IMR-90 (cell line): ENCODE results near the gene SPPL2B. TPM values are rescaled to one million over a fixed set of nuclear protein-coding genes. Genes with fewer than 3 reads are reported as not detected.

ENCODE experiments used
- ATAC-seq: fragments of 200-7000 bp; cut with Tn5 transposase; 2 replicates; pipeline ENCODE4 v1.9.1; 2020; ENCODE audit warnings: low read depth, mild to moderate bottlenecking, moderate library complexity
- BruUV-seq: library from RNA; stranded (reverse); fragments of 400-500 nt; replicated peaks from 2 replicates; lab custom pipeline; 2021; lab: Mats Ljungman, UMichigan
- CTCF ChIA-PET: fragments of 300-600 bp; formaldehyde crosslinking; extraction: SDS; loops from one replicate; lab custom pipeline; 2021; ENCODE audit warnings: antibody characterized with exemption; lab: Yijun Ruan, JAX
- POLR2A ChIA-PET: fragments of 300-600 bp; sonication (Branson Sonifier 250); formaldehyde crosslinking; loops from one replicate; lab custom pipeline; 2022; ENCODE audit warnings: antibody characterized with exemption; ENCODE audit not compliant: unreplicated experiment; lab: Charles Lee
- DNase-seq: peaks from one replicate; pipeline ENCODE4 v3.0.0; 2013
- H2AFZ ChIP-seq: replicated peaks from 2 replicates; pipeline ENCODE3; 2013; ENCODE audit warnings: low read length, mild to moderate bottlenecking; ENCODE audit not compliant: poor library complexity
- H2AK5ac ChIP-seq: 2 replicates; pipeline ENCODE4 v1.6.1; 2013; ENCODE audit warnings: low read depth, low read length, inconsistent platforms
- H2AK9ac ChIP-seq: replicated peaks from 2 replicates; pipeline ENCODE3; 2013; ENCODE audit warnings: mild to moderate bottlenecking, low read depth, low read length, moderate library complexity; ENCODE audit not compliant: poor library complexity
- H2BK120ac ChIP-seq: 2 replicates; pipeline ENCODE4 v1.6.1; 2013; ENCODE audit warnings: low read depth, low read length, inconsistent platforms
- H2BK15ac ChIP-seq: 3 replicates; pipeline ENCODE4 v1.6.1; 2013; ENCODE audit warnings: low read depth, low read length, inconsistent platforms
- H2BK20ac ChIP-seq: 2 replicates; pipeline ENCODE4 v1.6.1; 2013; ENCODE audit warnings: low read depth, mild to moderate bottlenecking, inconsistent platforms, low read length, moderate library complexity
- H2BK5ac ChIP-seq: 2 replicates; pipeline ENCODE4 v1.6.1; 2013; ENCODE audit warnings: mild to moderate bottlenecking, low read depth, low read length, inconsistent platforms; ENCODE audit not compliant: poor library complexity, severe bottlenecking
- H3K14ac ChIP-seq: replicated peaks from 2 replicates; pipeline ENCODE4 v1.6.1; 2013; ENCODE audit warnings: low read depth, low read length, inconsistent platforms
- H3K18ac ChIP-seq: 2 replicates; pipeline ENCODE4 v1.6.1; 2013; ENCODE audit warnings: low read depth, low read length, control low read depth
- H3K23ac ChIP-seq: 2 replicates; pipeline ENCODE4 v1.6.1; 2013; ENCODE audit warnings: low read depth, low read length, inconsistent platforms
- H3K27ac ChIP-seq: 2 replicates; pipeline ENCODE4 v1.5.1; 2013; ENCODE audit warnings: mild to moderate bottlenecking, control low read depth, low read length; ENCODE audit not compliant: insufficient read depth
- H3K27me3 ChIP-seq: 2 replicates; pipeline ENCODE4 v1.6.1; 2013; ENCODE audit warnings: low read length; ENCODE audit not compliant: control insufficient read depth, insufficient read depth
- H3K36me3 ChIP-seq: 2 replicates; pipeline ENCODE4 v1.6.1; 2013; ENCODE audit warnings: low read length, mixed read lengths; ENCODE audit not compliant: control insufficient read depth, insufficient read depth
- H3K4ac ChIP-seq: 2 replicates; pipeline ENCODE4 v1.6.1; 2013; ENCODE audit warnings: low read depth, low read length, inconsistent platforms
- H3K4me1 ChIP-seq: 2 replicates; pipeline ENCODE4 v1.6.1; 2013; ENCODE audit warnings: low read length, mixed read lengths; ENCODE audit not compliant: control insufficient read depth, insufficient read depth
- H3K4me2 ChIP-seq: 2 replicates; pipeline ENCODE4 v1.6.1; 2013; ENCODE audit warnings: low read depth, mild to moderate bottlenecking, control low read depth, low read length, moderate library complexity
- H3K4me3 ChIP-seq: 2 replicates; pipeline ENCODE4 v1.5.1; 2013; ENCODE audit warnings: low read depth, mild to moderate bottlenecking, control low read depth, low read length, moderate library complexity; ENCODE audit not compliant: insufficient read depth
- H3K56ac ChIP-seq: 2 replicates; pipeline ENCODE4 v1.6.1; 2013; ENCODE audit warnings: low read length, inconsistent platforms; ENCODE audit not compliant: insufficient read depth; ENCODE audit errors: extremely low read depth
- H3K79me1 ChIP-seq, 2 experiments: 2 replicates each; pipeline ENCODE4 v1.6.1; 2013; ENCODE audit warnings: low read length in 2 of 2, inconsistent platforms in 1 of 2, low read depth in 1 of 2
- H3K9ac ChIP-seq: 2 replicates; pipeline ENCODE4 v1.6.1; 2013; ENCODE audit warnings: low read depth, low read length, control low read depth
- H3K9me1 ChIP-seq: 2 replicates; pipeline ENCODE4 v1.6.1; 2013; ENCODE audit warnings: low read length, inconsistent platforms; ENCODE audit not compliant: insufficient read depth
- H3K9me3 ChIP-seq: 2 replicates; pipeline ENCODE4 v1.6.1; 2013; ENCODE audit warnings: low read length; ENCODE audit not compliant: control insufficient read depth, insufficient read depth
- H4K20me1 ChIP-seq: 2 replicates; pipeline ENCODE4 v1.6.1; 2013; ENCODE audit warnings: low read length, inconsistent platforms; ENCODE audit not compliant: insufficient read depth
- H4K5ac ChIP-seq: 2 replicates; pipeline ENCODE4 v1.6.1; 2013; ENCODE audit warnings: mild to moderate bottlenecking, low read depth, low read length, control low read depth
- H4K8ac ChIP-seq, 2 experiments: 2 replicates each; pipeline ENCODE4 v1.6.1; 2013; ENCODE audit warnings: low read depth in 2 of 2, low read length in 2 of 2, control low read depth in 1 of 2, inconsistent platforms in 1 of 2
- H4K91ac ChIP-seq: 2 replicates; pipeline ENCODE4 v1.6.1; 2013; ENCODE audit warnings: low read depth, low read length, inconsistent platforms; ENCODE audit not compliant: insufficient read depth
- CHD1 ChIP-seq: IDR thresholded peaks from 2 replicates; pipeline ENCODE4 v1.6.1; 2012; ENCODE audit warnings: low read depth, low read length, improper control_type of control experiment
- MAZ ChIP-seq: IDR thresholded peaks from 2 replicates; pipeline ENCODE4 v1.6.1; 2012; ENCODE audit warnings: low read depth, mild to moderate bottlenecking, low read length, improper control_type of control experiment, moderate library complexity, borderline replicate concordance
- POLR2A ChIP-seq: IDR thresholded peaks from 2 replicates; pipeline ENCODE4 v1.6.1; 2012; ENCODE audit warnings: mild to moderate bottlenecking, low read depth, low read length
- RAD21 ChIP-seq: IDR thresholded peaks from 2 replicates; pipeline ENCODE4 v1.6.1; 2012; ENCODE audit warnings: low read length, improper control_type of control experiment
- RCOR1 ChIP-seq: IDR thresholded peaks from 2 replicates; pipeline ENCODE4 v1.6.1; 2012; ENCODE audit warnings: mild to moderate bottlenecking, low read length, improper control_type of control experiment; ENCODE audit not compliant: insufficient replicate concordance
- RFX5 ChIP-seq: IDR thresholded peaks from 2 replicates; pipeline ENCODE4 v1.8.0; 2012; ENCODE audit warnings: low read depth, mild to moderate bottlenecking, low read length, moderate library complexity
- SMC3 ChIP-seq: fragments of 150-350 bp; IDR thresholded peaks from 2 replicates; pipeline ENCODE4 v1.6.1; 2016; ENCODE audit warnings: low read depth, mild to moderate bottlenecking, antibody characterized with exemption, low read length, moderate library complexity
- WGBS, 2 experiments: methylation state at CpG; one replicate each; pipeline versions ENCODE4 v1.1.5 to v1.1.7; 2013; ENCODE audit warnings: missing lambda C conversion rate in 2 of 2; ENCODE audit not compliant: insufficient read length in 1 of 2; ENCODE audit errors: extremely low coverage in 2 of 2; 5-methylcytosine and 5-hydroxymethylcytosine counted together
- dilution Hi-C: fragments of 300-500 bp; cut with HindIII; formaldehyde crosslinking; loops from one replicate; pipeline ENCODE4 v1.14.3; 2018; ENCODE audit warnings: low sequenced_read_pairs; ENCODE audit not compliant: unreplicated experiment
- in situ Hi-C: fragments of 300-500 bp; cut with MboI; formaldehyde crosslinking; loops from 3 replicates; pipeline ENCODE4 v1.14.3; 2019; ENCODE audit warnings: low sequenced_read_pairs, inconsistent platforms, mixed read lengths
- intact Hi-C: fragments of 100-400 bp; cut with micrococcal nuclease; formaldehyde crosslinking; loops from 2 replicates; pipeline ENCODE4 v1.10.0; 2022
- polyA plus RNA-seq, 3 experiments: library from polyadenylated mRNA; depleted of rRNA; stranded (reverse); fragments of >200 nt; gene quantifications; 2 replicates each; pipeline ENCODE4 v1.2.3, GENCODE V29; 2012; ENCODE audit warnings: low replicate concordance in 1 of 3
- total RNA-seq: library from RNA; depleted of rRNA; stranded (reverse); fragments of >200 nt; gene quantifications from 2 replicates; pipeline ENCODE4 v1.2.3, GENCODE V29; 2012
- TF ChIP-seq, protein P1 (sequence below): fragments of 150-350 bp; IDR thresholded peaks from 2 replicates; pipeline ENCODE4 v1.6.1; 2016; ENCODE audit warnings: low read depth, mild to moderate bottlenecking, low read length, moderate library complexity, borderline replicate concordance
- TF ChIP-seq, protein P2 (sequence below): fragments of 150-350 bp; IDR thresholded peaks from 2 replicates; pipeline ENCODE4 v1.6.1; 2017; ENCODE audit warnings: mild to moderate bottlenecking, antibody characterized with exemption, low read length, low read depth
- TF ChIP-seq, protein P3 (sequence below): conservative IDR thresholded peaks from 2 replicates; pipeline ENCODE4 v1.5.1; 2012; ENCODE audit warnings: mild to moderate bottlenecking, low read depth, low read length, improper control_type of control experiment

The SPPL2B gene
- total and polyA plus RNA-seq, 2 of the 4 experiments (the other 2 are of a cell fraction) = 3.4 to 45.7 TPM

- TF ChIP-seq RAD21 (no peak), POLR2A (no peak), SMC3 (no peak), CHD1 (no peak), MAZ (no peak), RCOR1 (no peak), RFX5 (no peak)
- TF ChIP-seq, protein P1, sequence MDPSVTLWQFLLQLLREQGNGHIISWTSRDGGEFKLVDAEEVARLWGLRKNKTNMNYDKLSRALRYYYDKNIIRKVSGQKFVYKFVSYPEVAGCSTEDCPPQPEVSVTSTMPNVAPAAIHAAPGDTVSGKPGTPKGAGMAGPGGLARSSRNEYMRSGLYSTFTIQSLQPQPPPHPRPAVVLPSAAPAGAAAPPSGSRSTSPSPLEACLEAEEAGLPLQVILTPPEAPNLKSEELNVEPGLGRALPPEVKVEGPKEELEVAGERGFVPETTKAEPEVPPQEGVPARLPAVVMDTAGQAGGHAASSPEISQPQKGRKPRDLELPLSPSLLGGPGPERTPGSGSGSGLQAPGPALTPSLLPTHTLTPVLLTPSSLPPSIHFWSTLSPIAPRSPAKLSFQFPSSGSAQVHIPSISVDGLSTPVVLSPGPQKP = no peak
- TF ChIP-seq, protein P2, sequence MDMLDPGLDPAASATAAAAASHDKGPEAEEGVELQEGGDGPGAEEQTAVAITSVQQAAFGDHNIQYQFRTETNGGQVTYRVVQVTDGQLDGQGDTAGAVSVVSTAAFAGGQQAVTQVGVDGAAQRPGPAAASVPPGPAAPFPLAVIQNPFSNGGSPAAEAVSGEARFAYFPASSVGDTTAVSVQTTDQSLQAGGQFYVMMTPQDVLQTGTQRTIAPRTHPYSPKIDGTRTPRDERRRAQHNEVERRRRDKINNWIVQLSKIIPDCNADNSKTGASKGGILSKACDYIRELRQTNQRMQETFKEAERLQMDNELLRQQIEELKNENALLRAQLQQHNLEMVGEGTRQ = no peak
- TF ChIP-seq, protein P3, sequence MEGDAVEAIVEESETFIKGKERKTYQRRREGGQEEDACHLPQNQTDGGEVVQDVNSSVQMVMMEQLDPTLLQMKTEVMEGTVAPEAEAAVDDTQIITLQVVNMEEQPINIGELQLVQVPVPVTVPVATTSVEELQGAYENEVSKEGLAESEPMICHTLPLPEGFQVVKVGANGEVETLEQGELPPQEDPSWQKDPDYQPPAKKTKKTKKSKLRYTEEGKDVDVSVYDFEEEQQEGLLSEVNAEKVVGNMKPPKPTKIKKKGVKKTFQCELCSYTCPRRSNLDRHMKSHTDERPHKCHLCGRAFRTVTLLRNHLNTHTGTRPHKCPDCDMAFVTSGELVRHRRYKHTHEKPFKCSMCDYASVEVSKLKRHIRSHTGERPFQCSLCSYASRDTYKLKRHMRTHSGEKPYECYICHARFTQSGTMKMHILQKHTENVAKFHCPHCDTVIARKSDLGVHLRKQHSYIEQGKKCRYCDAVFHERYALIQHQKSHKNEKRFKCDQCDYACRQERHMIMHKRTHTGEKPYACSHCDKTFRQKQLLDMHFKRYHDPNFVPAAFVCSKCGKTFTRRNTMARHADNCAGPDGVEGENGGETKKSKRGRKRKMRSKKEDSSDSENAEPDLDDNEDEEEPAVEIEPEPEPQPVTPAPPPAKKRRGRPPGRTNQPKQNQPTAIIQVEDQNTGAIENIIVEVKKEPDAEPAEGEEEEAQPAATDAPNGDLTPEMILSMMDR = no peak
- Histone ChIP-seq H3K4me1 (no peaks in the 10 kb centered on the region), H4K20me1 (peaks cover 3% of the 10 kb centered on the region), H4K91ac (no peak overlapping the region), H3K4ac (no peak overlapping the region), H3K4me3 (no peak overlapping the region), H3K79me1 (peaks cover 5 to 13% of the 10 kb centered on the region in 2 experiments; a peak in 3 of 4 replicates), H3K4me2 (no peak overlapping the region), H3K9me1 (no peaks in the 10 kb centered on the region), H3K23ac (no peak overlapping the region), H3K56ac (no peak overlapping the region), H2AK5ac (no peak overlapping the region), H3K18ac (no peak overlapping the region), H2BK20ac (no peak overlapping the region), H2AK9ac (no peak overlapping the region), H2BK5ac (no peak overlapping the region), H4K5ac (no peak overlapping the region), H4K8ac (no peak overlapping the region), H2AFZ (no peak overlapping the region), H3K27ac (no peak overlapping the region), H3K27me3 (no peaks in the 10 kb centered on the region), H3K14ac (no peak overlapping the region), H2BK15ac (no peak overlapping the region), H2BK120ac (no peak overlapping the region), H3K9me3 (no peaks in the 10 kb centered on the region; the same call in 1 of the 2 replicates), H3K36me3 (peaks cover 28% of the 10 kb centered on the region), H3K9ac (no peak overlapping the region)
- dilution Hi-C loops = no loop called here
- DNase-seq (no peak), ATAC-seq (no peak)
- POLR2A ChIA-PET = no interaction called here
- in situ Hi-C loops = no loop called here
- 59% methylated on average over 4 of the region's 12 CpGs; no CpG with 5 or more reads in 1 of the 2 experiments for WGBS, 2 experiments
- CTCF ChIA-PET = no interaction called here
- intact Hi-C loops = no loop called here
- BruUV-seq = no TSS peak
These were observed 8.4 kb upstream of the SPPL2B start for GRCh38 chr19:2320049-2320448.
